Motor neuron (in vitro differentiated cells): ENCODE results near the gene ZSWIM3. TPM values are rescaled to one million over a fixed set of nuclear protein-coding genes. Genes with fewer than 3 reads are reported as not detected.

Source experiments
- ATAC-seq, 8 experiments: fragments of 200-7000 bp; cut with Tn5 transposase; replicated peaks in 6 of 8; 2 replicates each; pipeline ENCODE4 v1.8.0; 2021; ENCODE audit warnings: mild to moderate bottlenecking in 8 of 8, moderate library complexity in 8 of 8
- H3K27ac ChIP-seq, 2 donors: fragments of 250-450 bp; sonication (Bioruptor Pico); 2 replicates each; pipeline ENCODE4 v1.9.0; 2021; ENCODE audit warnings: antibody characterized with exemption in 2 of 2, mild to moderate bottlenecking in 2 of 2, moderate library complexity in 1 of 2
- H3K4me1 ChIP-seq, 2 donors: fragments of 250-450 bp; sonication (Bioruptor Pico); replicated peaks in 1 of 2; 2 replicates each; pipeline ENCODE4 v1.6.1; 2021; ENCODE audit warnings: antibody characterized with exemption in 2 of 2, mild to moderate bottlenecking in 2 of 2, moderate library complexity in 1 of 2
- H3K4me3 ChIP-seq, 5 donors: fragments of 250-450 bp; sonication (Bioruptor Pico); 2 replicates each; pipeline ENCODE4 v1.9.0; 2021; ENCODE audit warnings: antibody characterized with exemption in 5 of 5, mild to moderate bottlenecking in 5 of 5, moderate library complexity in 4 of 5
- WGBS, 10 experiments: fragments of 450-650 bp; shearing (Covaris generic); methylation state at CpG; one replicate each; pipeline ENCODE4 v1.0.0; 2022; 5-methylcytosine and 5-hydroxymethylcytosine counted together
- in situ Hi-C, 9 experiments: fragments of 400-800 bp; cut with MboI; loops; one replicate each; pipeline ENCODE4 v1.15.0; 2021; ENCODE audit warnings: low sequenced_read_pairs in 9 of 9, low pct_unique_long_range_greater_than_20kb in 2 of 9; ENCODE audit not compliant: unreplicated experiment in 9 of 9
- total RNA-seq, 8 experiments: library from RNA; unstranded; fragments of 300-600 nt; gene quantifications; 2 replicates each; pipeline versions ENCODE4 v1.2.3 to v1.2.4, GENCODE V29; 2022

ZSWIM3 gene
- total RNA-seq, 8 experiments from 2014 or later: 2.7 to 9.1 (median 7.7) TPM

GRCh38 chr20:45835329-45835765 lies 22.1 kb upstream of the ZSWIM3 start:
- H3K4me1 ChIP-seq: peaks cover 0 to 2% of the 10 kb centered on the region in 2 donors
- 0 to 100% (median 83%) methylated on average over 1 to 3 of the region's 3 CpGs; no CpG with 5 or more reads in 1 of the 10 experiments for WGBS, 10 experiments
- H3K4me3 ChIP-seq: no peak overlapping the region
- in situ Hi-C loops: no loop called here
- no peak for ATAC-seq
- no peak overlapping the region for H3K27ac ChIP-seq

- in situ Hi-C loops: no loop called here
- WGBS, 10 experiments: 80 to 100% methylated on average over 1 of the region's 5 CpGs; no CpG with 5 or more reads in 8 of the 10 experiments
- no peak overlapping the region for H3K27ac ChIP-seq
- peak in 3 of 8 experiments; percentile 21 to 59 (median 45) for ATAC-seq
- peaks cover 0 to 2% of the 10 kb centered on the region in 2 donors for H3K4me1 ChIP-seq
- H3K4me3 ChIP-seq: no peak overlapping the region
These were observed 21.6 kb upstream of the ZSWIM3 start for GRCh38 chr20:45835825-45836224.

GRCh38 chr20:45836841-45837240 lies 20.6 kb upstream of the ZSWIM3 start:
- in situ Hi-C loops: no loop called here
- no peak overlapping the region for H3K4me3 ChIP-seq
- H3K27ac ChIP-seq: no peak overlapping the region
- ATAC-seq: no peak
- 50 to 100% methylated on average over 1 of the region's 1 CpG; no CpG with 5 or more reads in 8 of the 10 experiments for WGBS, 10 experiments
- H3K4me1 ChIP-seq: peaks cover 0 to 2% of the 10 kb centered on the region in 2 donors

DNA sequence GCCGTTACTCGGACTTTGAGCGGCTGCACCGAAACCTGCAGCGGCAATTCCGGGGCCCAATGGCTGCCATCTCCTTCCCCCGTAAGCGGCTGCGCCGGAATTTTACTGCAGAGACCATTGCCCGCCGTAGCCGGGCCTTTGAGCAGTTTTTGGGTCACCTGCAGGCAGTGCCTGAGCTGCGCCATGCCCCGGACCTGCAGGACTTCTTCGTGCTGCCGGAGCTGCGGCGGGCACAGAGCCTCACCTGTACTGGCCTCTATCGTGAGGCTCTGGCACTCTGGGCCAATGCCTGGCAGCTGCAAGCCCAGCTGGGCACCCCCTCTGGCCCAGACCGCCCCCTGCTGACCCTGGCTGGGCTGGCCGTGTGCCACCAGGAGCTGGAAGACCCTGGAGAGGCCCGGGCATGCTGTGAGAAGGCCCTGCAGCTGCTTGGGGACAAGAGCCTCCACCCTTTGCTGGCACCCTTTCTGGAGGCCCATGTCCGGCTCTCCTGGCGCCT lies 16.7 kb upstream of the ZSWIM3 start:
- peak in 3 of 8 experiments; percentile 6 to 15 (median 7) for ATAC-seq
- Histone ChIP-seq H3K27ac (no peak overlapping the region), H3K4me1 (no peaks in the 10 kb centered on the region), H3K4me3 (no peak overlapping the region)
- in situ Hi-C loops: no loop called here
- WGBS, 10 experiments: 60 to 100% (median 92%) methylated on average over 1 to 7 of the region's 25 CpGs; no CpG with 5 or more reads in 6 of the 10 experiments

DNA sequence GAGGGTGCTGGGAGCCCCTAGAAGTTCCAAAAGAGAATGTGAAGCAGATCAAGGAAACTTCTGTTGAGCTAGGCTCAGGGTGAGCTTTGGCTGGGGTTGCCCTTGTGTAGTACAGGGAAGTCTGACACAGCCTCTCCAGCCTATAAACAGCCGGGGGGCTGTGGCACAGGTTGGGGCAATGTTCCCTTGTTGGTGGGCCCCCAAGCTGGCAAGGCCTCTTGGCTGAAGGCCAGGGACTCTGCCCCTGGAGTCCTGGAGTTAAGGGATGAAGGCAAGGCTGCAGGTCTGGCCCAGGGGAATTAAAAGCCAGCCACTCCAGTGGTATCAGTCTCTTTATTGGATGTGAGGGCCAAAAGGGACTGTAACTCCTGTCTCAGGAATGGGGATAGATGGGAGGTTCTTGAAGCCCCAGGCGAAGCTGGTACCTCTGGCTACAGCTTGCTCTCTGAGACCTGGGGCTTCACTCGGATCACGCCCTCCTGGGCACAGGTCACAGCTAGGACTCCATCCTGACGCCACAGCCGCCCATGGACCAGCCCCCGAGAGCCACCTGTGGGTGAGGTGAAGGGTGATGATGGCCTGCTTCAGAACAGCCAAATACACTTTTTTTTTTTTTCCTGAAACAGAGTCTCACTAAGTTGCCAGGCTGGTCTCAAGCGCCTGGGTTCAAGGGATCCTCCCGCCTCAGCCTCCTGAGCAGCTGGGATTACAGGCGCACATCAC lies 15.8 kb upstream of the ZSWIM3 start:
- Histone ChIP-seq H3K4me3 (no peak overlapping the region), H3K27ac (no peak overlapping the region), H3K4me1 (no peaks in the 10 kb centered on the region)
- peak in 1 of 8 experiments; percentile 13 for ATAC-seq
- WGBS, 10 experiments: 90 to 100% (median 100%) methylated on average over 1 to 5 of the region's 10 CpGs; no CpG with 5 or more reads in 6 of the 10 experiments
- in situ Hi-C loops: no loop called here

GRCh38 chr20:45842169-45842812 lies 15.1 kb upstream of the ZSWIM3 start:
- no peaks in the 10 kb centered on the region for H3K4me1 ChIP-seq
- in situ Hi-C loops: no loop called here
- peak in 2 of 8 experiments; percentile 32 to 44 for ATAC-seq
- WGBS, 10 experiments: 74 to 100% (median 86%) methylated on average over 1 to 4 of the region's 5 CpGs; no CpG with 5 or more reads in 5 of the 10 experiments
- H3K4me3 ChIP-seq: no peak overlapping the region
- H3K27ac ChIP-seq: no peak overlapping the region

GRCh38 chr20:45843506-45843905 lies 13.9 kb upstream of the ZSWIM3 start:
- WGBS, 10 experiments: 80 to 96% (median 92%) methylated on average over 2 to 13 of the region's 14 CpGs; no CpG with 5 or more reads in 5 of the 10 experiments
- peak in 1 of 8 experiments; percentile 27 for ATAC-seq
- H3K4me1 ChIP-seq: no peaks in the 10 kb centered on the region
- no peak overlapping the region for H3K27ac ChIP-seq
- no peak overlapping the region for H3K4me3 ChIP-seq
- in situ Hi-C loops: no loop called here

- Histone ChIP-seq H3K4me3 (no peak overlapping the region), H3K4me1 (no peaks in the 10 kb centered on the region), H3K27ac (no peak overlapping the region)
- in situ Hi-C loops: no loop called here
- peak in 2 of 8 experiments; percentile 26 to 48 for ATAC-seq
These were observed 12.0 kb upstream of the ZSWIM3 start for GRCh38 chr20:45845452-45845851.

DNA sequence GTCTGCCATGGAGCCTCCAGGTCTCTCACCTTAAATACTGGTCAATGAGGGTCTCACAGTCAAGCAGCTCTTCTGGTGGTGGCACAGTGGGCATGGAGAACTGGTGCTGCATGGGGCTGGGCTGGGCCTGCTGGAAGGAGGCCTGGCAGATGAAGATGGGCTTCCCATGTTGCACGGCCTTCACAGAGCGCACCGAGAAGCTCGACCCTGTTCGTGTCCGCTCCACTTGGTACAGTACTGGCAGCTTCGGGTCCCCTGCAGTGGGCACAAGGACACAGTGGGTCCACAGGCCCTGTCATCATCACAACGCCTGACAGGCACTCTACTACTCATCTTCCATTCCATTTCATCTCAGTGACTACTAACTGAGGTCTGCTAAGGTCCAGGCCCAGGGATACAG lies 9.0 kb upstream of the ZSWIM3 start:
- no peak overlapping the region for H3K4me3 ChIP-seq
- in situ Hi-C loops: no loop called here
- no peaks in the 10 kb centered on the region for H3K4me1 ChIP-seq
- no peak for ATAC-seq
- 67 to 100% (median 98%) methylated on average over 2 to 5 of the region's 8 CpGs; no CpG with 5 or more reads in 6 of the 10 experiments for WGBS, 10 experiments
- H3K27ac ChIP-seq: no peak overlapping the region

DNA sequence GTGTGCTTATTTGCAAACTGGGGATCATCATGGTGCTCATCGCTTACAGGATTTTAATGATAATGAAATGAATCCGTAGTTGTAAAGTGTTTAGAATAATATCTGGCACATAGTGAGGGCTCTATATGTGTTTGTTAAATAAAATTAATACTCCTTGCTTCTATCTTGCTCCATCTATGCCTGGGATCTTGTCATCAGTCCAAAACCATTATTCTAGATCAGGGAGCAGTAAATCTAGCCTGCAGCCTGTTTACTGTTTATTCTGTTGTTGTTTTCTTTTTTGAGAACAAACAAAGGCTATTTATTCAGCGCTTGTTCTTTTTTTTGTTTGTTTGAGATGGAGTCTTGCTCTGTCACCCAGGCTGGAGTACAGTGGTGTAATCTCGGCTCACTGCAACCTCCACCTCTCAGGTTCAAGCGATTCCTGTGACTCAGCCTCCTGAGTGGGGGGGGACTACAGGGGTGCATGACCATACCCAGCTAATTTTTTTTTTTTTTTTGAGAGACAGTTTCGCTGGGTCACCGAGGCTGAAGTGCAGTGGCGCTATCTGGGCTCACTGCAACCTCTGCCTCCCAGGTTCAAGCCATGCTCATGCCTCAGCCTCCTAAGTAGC lies 8.3 kb upstream of the ZSWIM3 start:
- ATAC-seq: peak in 2 of 8 experiments; percentile 29 to 41
- no peaks in the 10 kb centered on the region for H3K4me1 ChIP-seq
- no peak overlapping the region for H3K4me3 ChIP-seq
- 70 to 100% (median 91%) methylated on average over 1 to 7 of the region's 8 CpGs; no CpG with 5 or more reads in 1 of the 10 experiments for WGBS, 10 experiments
- in situ Hi-C loops: no loop called here
- no peak overlapping the region for H3K27ac ChIP-seq

GRCh38 chr20:45850238-45850637 lies 7.2 kb upstream of the ZSWIM3 start:
- Histone ChIP-seq H3K27ac (no peak overlapping the region), H3K4me1 (no peaks in the 10 kb centered on the region), H3K4me3 (no peak overlapping the region)
- in situ Hi-C loops: no loop called here
- WGBS, 10 experiments: 75 to 100% (median 100%) methylated on average over 1 to 2 of the region's 2 CpGs; no CpG with 5 or more reads in 4 of the 10 experiments
- ATAC-seq: no peak

DNA sequence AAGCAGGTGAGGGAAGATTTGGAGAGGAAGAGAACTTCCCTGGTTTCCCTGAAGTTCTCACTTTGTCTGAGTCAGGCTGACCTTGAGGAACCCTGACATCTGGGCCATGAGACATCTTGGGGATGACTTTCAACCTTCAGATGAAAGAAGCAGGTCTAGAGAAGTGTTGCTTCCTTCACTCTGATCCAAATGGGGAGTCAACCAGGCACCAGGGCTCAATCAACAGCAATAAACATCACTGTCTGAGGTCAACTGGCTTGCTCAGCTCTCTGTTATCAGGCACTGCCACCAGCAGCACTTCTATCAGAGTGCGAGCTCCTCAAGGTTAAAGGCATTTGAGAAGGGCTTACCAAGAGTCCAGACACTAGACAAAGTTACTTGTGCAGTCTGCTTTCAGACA lies 6.5 kb upstream of the ZSWIM3 start:
- Histone ChIP-seq H3K4me1 (peaks cover 3 to 4% of the 10 kb centered on the region in 2 donors), H3K4me3 (no peak overlapping the region), H3K27ac (no peak overlapping the region)
- ATAC-seq: no peak
- in situ Hi-C loops: no loop called here
- WGBS, 10 experiments: 80 to 100% (median 100%) methylated on average over 1 of the region's 1 CpG; no CpG with 5 or more reads in 7 of the 10 experiments

- in situ Hi-C loops: no loop called here
- Histone ChIP-seq H3K27ac (no peak overlapping the region), H3K4me3 (no peak overlapping the region), H3K4me1 (peaks cover 7 to 9% of the 10 kb centered on the region in 2 donors)
- no peak for ATAC-seq
These were observed 5.9 kb upstream of the ZSWIM3 start for GRCh38 chr20:45851501-45851900.
